Measurements from ENCODE around the gene ELAVL4.

ELAVL4 gene

GRCh38 chr1:50181027-50181663 lies 72.4 kb downstream of the ELAVL4 start:
- DNase-seq, result no peak

DNA sequence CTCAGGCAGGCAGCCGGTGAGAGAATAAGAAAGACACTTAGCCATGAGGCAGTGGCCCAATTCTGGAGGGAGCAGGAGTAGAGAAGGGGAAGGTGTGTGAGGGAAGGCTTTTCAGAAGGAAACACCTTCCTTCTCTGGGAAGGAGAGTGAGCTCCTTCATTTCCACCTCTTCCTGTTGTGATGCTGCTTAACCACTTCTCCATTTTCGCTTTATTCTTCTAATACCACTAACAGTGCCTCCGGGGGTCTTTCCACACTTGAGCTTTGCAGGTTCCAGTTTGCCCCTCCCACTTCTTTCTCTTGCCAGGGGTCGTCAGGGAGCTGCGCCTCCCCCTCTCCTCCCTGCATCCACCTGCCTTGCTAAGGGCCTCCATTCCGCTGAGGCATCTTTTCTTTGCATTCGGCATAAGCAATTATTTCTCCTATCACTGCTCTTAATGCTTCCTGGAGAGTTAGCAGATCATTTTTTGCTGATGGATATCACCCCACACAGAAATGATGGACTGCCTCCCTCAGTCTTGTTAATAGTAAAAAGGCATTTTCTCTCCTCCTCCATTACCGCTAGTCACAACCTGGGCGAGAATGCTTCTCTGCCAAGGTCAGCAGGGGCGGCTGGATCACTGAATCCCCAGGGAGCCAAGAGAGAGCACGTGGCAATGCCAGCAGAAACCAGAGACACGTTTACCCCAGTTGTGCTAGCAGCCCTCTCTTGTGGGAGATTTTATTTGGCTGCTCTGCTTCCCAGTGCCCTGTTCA lies 74.8 kb downstream of the ELAVL4 start:
- no peak for DNase-seq

- DNase-seq, result no peak
These were observed 80.6 kb downstream of the ELAVL4 start for GRCh38 chr1:50189369-50189768.

- DNase-seq, result no peak
These were observed 84.3 kb downstream of the ELAVL4 start for GRCh38 chr1:50193002-50193401.

GRCh38 chr1:50195205-50195604 lies 86.5 kb downstream of the ELAVL4 start:
- DNase-seq, result no peak

DNA sequence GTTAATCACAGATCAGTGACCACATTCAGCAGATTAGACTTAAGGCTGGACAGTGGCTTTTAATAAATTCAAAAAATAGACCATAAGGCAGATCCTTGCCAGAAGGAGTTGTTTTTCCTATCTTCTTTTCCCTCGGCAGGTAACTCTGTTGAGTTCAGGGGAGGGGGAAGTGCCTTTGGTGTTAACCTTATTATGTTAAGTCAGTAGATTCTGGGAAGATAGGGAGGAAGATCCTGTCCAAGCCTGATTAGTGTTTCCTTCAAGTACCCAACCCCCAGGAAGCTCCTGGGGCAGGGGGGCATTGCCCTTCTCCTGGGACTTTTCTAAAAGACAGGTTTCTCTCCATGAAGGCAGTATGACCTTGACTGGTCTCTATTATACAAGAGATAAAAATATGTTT lies 87.4 kb downstream of the ELAVL4 start:
- no peak for DNase-seq

- DNase-seq, result no peak
These were observed 88.5 kb downstream of the ELAVL4 start for GRCh38 chr1:50197216-50197615.

DNA sequence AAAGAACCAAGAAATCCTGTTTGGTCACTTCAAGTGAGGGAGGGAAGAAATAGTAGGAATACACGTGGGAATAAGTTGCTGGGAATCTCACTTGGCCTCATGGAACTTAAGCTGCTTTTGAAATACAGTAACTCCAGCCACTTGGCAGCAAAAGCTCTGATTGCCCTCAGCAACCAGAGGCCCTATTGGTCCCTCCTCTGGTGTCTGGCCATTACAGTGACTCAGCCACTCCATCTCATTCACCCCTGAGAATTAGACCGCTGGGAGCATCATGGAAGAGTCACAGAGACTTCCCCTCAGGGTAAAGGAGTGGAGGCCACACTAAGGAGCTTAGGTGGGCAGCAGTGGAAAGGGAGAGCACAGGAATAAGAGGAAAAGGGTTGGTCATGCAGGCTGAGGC lies 99.6 kb downstream of the ELAVL4 start:
- DNase-seq, result no peak

DNA sequence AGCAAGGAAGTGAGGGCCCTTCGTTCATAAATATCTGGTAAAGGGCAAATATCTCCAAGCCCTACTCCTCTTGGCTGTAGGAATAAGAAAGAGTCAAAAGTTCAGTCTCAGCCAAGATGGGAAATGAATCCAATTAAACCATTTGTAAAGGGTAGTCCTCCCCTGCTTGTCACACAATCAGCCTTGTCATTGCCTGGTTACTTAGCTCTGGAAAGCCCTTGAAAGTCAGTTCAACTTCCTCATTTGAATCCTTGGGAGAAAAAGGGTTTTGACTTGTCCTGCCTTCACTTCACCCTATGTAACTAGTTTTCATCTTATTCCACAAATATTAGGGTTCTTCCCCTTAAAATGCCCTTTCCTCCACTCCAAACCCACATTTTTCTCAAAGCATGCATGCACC lies 100.0 kb downstream of the ELAVL4 start:
- DNase-seq, result no peak

DNA sequence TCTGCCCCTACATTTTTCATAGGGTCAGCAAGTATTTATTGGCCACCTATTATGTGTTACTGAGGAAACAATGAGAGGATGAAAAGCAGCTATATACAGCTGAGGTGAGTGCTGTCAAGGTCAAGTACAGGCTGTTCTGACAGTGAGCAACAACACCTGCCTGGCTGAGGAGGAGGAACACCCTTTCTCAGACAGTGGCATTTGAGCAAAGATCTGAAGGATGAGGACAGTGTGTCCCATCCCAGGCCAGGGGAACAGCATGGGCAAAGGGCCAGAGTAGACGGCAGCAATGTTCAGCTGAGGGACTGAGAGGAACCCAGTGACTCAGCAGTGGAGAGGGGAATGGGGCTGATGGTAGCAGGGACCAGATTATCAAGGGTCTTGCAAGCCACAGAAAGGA lies 101.0 kb downstream of the ELAVL4 start:
- no peak for DNase-seq

- DNase-seq, result no peak
These were observed 104.8 kb downstream of the ELAVL4 start for GRCh38 chr1:50213505-50213904.

DNA sequence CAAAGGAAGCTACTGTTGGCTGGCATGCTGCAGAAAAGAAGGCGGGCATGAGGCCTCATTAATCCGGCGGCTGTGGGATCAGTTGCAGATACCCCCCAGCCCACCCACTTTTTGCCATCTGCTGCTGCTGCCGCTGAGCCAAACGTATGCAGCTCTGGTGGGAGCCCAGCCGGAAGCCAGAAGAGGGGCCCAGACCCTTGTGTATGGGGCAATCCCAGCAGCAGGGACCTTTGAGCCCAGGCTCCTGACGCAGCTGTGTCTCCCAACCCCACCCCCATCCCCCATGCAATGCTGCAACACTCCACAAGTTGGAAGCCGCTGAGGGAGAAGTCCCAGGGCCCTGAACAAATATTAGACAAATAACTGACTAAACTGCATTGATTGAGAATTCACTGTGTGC lies 106.0 kb downstream of the ELAVL4 start:
- DNase-seq, result no peak

DNA sequence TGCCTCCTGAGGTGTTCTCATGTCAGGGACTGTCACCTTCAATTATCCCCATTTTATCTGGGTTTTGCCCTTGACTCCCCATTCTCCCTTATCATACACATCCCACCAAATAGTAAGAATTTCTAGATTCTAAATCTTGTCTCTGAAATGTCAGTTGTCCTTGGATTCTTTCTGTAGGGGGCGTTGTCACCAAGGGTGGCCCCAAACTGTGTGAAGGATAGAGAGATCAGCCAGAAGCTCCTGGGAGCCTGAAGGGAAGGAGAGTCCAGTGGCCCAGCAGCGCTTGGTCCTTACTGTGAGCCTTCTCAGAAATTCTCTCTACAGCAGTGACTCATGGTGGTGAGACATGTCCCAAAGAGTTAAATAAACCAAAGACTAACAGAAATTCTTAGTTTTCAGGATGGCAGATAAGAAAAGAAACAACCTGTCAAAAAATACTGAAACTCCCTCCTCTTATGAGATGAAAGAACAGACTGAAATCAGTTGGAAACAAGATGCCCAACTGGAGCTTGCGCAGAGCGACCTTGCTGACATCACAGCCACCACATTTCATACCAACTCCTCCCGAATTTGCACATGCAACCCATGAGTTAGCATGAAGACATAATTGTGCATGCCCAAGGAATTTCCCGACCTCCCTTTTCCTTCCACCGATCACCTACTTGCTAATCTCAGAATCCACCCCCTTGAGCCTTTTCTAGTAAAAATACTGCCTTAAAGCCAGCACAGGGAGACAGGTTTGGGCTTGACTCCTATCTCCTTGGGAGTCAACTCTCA lies 109.8 kb downstream of the ELAVL4 start:
- no peak for DNase-seq

DNA sequence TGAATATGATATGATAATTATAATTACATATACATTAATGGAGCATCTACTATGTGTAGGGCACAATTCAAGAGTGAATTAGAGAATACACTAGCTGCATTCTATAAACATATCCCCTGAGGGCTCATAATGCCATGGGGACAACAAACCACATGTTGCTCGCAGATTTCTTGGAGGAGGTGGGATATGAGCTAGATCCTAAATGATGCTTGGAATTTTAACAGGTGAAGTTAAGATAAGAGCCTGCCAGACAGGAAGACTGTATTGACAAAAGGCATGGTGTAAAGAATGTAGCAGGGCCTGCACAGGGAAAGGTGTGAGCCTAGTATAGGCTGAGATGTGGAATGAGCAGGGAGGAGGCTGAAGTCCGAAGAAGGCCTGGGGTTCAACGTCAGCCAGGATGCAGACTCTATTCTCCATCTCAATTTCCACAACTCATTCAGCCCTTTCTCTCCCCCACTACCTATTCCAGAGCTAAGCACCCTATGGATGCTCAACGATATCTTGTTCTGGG lies 120.2 kb downstream of the ELAVL4 start:
- no peak for DNase-seq

DNA sequence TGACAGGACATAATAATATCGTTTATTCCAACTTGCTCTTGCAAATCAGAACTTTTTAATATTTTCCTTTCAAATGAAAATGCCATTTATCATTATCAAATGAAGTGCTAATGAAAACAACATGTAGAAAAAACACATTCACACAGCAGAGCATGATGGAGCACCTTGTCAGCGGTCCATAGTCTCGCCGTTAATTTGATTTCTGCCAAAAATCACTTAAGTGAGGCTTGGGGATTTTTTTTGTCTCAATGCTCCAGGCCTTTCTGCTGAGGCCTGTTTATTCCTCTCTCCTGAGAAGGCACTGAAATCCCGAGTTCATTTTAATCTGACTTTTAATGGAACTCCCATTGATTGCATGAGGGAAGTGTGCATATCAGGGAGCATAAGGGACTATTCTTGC lies 122.5 kb downstream of the ELAVL4 start:
- DNase-seq, result no peak

GRCh38 chr1:50232336-50232735 lies 123.6 kb downstream of the ELAVL4 start:
- no peak for DNase-seq

DNA sequence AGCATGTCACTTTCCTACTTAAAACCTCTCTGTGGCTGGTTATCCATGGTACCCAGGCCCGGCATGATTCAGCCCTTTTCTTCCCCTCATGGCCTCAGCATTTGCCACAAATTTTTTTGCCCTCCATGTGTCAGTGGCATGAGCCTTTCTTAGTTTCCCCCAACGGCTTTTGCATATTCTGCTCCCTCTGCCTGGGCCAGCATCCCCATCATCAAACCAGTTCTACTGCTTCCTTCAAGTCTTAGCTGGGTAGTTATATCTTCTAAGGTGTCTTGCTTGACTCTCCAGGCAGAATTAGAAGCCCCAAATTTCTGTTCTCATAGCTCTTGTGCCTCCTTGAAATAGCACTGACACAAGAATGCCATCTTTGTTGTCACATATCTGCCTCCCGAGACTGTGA lies 127.9 kb downstream of the ELAVL4 start:
- DNase-seq, result no peak

DNA sequence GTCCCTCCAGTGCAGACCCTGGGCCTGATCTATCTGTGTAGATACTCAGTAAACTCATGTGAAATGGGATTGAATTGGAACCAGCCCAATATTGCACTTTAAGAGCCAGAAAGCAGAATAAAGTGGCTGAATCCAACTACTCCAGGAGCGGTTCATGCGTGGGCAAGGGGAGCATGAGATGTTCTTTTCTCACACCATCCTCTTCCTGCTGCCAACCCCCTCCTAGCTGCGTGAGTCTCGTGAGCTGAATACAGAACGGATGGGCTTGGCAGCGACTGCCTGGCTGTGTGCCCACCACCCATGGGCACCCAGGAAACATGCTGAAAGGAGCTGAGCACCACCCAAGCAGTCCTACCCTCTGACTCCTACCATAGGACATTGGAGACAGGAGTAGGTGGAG lies 128.3 kb downstream of the ELAVL4 start:
- no peak for DNase-seq

GRCh38 chr1:50243939-50244338 lies 135.2 kb downstream of the ELAVL4 start:
- no peak for DNase-seq

DNA sequence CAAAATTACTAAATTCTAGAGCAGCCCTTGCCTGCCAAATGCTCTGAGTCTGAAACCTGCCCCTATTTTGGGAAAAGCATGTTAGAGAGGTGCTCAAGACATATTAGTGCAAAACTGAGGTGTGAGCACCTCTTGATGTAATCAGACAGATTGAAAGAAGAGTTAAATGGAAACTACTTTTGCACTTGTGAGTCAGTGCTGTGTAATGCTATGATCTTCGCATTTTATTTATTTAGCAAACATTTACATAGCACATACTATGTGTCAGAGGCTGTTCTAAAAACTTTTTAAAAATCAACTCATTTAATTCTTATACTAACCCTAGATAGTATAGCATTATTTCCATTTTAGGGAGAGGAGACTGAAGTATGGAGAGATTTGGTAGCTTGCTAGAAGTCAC lies 138.1 kb downstream of the ELAVL4 start:
- DNase-seq, result no peak

- no peak for DNase-seq
These were observed 143.0 kb downstream of the ELAVL4 start for GRCh38 chr1:50251702-50252101.

DNA sequence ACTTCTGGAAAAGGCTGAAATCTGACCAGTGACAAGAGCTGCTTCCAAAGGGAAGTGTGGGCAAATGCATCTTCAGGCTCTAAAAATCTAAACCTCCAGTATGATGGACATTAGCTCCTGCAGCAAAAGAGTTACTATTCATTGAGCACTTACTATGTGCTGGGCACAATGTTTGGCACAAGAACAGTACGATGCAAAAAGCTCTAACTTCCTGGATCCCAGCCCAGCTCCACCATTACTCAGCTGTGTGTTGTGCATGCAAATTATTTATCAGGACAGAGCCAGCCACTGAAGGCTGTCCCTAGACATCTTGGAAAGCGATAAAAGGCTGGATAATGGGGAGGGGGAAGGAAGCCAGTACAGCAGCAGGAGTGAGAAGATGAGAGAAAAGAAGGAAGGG lies 143.5 kb downstream of the ELAVL4 start:
- DNase-seq, result no peak
